SK-N-SH treated with all-trans-retinoic acid at 6 μM for 48 hours (cell line): ENCODE measurements around the gene C17orf113.

Source experiments
- ARNTL ChIP-seq: fragments of 450-650 bp; formaldehyde crosslinking; IDR thresholded peaks from 2 replicates; pipeline ENCODE4 v1.5.0; 2020; ENCODE audit warnings: low read depth, mild to moderate bottlenecking, moderate library complexity, borderline replicate concordance
- GLIS3 ChIP-seq: fragments of 250-450 bp; sonication (Bioruptor Pico); IDR thresholded peaks from 2 replicates; pipeline ENCODE4 v1.5.0; 2020; ENCODE audit warnings: mild to moderate bottlenecking, moderate library complexity
- ISL1 ChIP-seq: fragments of 250-450 bp; sonication (Bioruptor Pico); IDR thresholded peaks from 2 replicates; pipeline ENCODE4 v2.1.2; 2022; ENCODE audit warnings: mild to moderate bottlenecking, moderate library complexity
- RARB ChIP-seq: fragments of 250-450 bp; sonication (Bioruptor Pico); IDR thresholded peaks from 2 replicates; pipeline ENCODE4 v1.8.0; 2021; ENCODE audit warnings: mild to moderate bottlenecking, moderate library complexity
- TCF4 ChIP-seq: fragments of 250-450 bp; sonication (Bioruptor Pico); IDR thresholded peaks from 2 replicates; pipeline ENCODE4 v1.8.0; 2021; ENCODE audit warnings: mild to moderate bottlenecking, moderate library complexity, borderline replicate concordance
- TOX ChIP-seq: fragments of 250-450 bp; sonication (Bioruptor Pico); IDR thresholded peaks from 2 replicates; pipeline ENCODE4 v1.8.0; 2021; ENCODE audit warnings: mild to moderate bottlenecking, moderate library complexity, borderline replicate concordance
- ZFP3 ChIP-seq: fragments of 250-450 bp; sonication (Bioruptor Pico); IDR thresholded peaks from 2 replicates; pipeline ENCODE4 v1.5.0; 2020; ENCODE audit warnings: mild to moderate bottlenecking, moderate library complexity
- ZNF70 ChIP-seq: fragments of 450-650 bp; formaldehyde crosslinking; IDR thresholded peaks from 2 replicates; pipeline ENCODE4 v1.5.0; 2020; ENCODE audit warnings: mild to moderate bottlenecking, moderate library complexity
- TF ChIP-seq, protein P1 (sequence below): fragments of 250-450 bp; sonication (Bioruptor Pico); IDR thresholded peaks from 2 replicates; pipeline ENCODE4 v1.8.0; 2020; ENCODE audit warnings: mild to moderate bottlenecking, moderate library complexity, borderline replicate concordance
- TF ChIP-seq, protein P2 (sequence below): fragments of 250-450 bp; sonication (Bioruptor Pico); IDR thresholded peaks from 2 replicates; pipeline ENCODE4 v1.5.1; 2020; ENCODE audit warnings: low read depth, mild to moderate bottlenecking, moderate library complexity

DNA sequence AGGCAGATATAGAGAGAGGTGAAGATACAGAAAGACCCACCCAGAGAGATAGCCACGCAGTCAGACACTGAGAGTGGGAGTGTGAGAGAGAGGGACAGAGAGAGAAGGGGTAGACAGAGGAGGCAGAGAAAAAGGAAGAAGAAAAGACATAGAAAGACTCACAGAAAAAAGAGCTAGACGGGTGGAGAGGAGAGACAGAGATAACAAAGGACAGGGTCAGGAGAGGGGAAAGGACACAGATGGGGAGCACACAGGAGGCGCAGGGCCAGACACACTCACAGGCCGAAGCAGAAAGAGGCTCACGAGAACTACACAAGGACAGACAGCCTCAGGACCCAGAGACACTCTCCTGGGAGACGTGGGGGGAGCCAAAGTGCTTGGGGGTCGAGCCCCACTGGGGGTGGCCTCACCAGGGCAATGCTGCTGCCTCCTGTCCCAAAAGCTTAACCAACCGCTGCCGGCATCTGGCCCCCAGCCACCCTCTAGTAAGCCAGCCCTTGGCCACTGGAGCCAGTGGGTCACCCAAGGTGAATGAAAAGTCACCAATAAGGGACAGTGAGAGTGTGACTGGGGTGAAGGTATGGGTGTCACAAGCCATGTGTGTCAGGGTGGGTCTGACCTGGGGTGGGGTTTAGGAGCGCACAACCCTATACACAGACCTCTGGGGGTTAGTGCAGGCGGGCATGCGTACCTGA lies 44.1 kb upstream of the C17orf113 start:
- TF ChIP-seq, protein P1, sequence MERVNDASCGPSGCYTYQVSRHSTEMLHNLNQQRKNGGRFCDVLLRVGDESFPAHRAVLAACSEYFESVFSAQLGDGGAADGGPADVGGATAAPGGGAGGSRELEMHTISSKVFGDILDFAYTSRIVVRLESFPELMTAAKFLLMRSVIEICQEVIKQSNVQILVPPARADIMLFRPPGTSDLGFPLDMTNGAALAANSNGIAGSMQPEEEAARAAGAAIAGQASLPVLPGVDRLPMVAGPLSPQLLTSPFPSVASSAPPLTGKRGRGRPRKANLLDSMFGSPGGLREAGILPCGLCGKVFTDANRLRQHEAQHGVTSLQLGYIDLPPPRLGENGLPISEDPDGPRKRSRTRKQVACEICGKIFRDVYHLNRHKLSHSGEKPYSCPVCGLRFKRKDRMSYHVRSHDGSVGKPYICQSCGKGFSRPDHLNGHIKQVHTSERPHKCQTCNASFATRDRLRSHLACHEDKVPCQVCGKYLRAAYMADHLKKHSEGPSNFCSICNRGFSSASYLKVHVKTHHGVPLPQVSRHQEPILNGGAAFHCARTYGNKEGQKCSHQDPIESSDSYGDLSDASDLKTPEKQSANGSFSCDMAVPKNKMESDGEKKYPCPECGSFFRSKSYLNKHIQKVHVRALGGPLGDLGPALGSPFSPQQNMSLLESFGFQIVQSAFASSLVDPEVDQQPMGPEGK (CRISPR knock-in tag), result no peak
- TF ChIP-seq, protein P2, sequence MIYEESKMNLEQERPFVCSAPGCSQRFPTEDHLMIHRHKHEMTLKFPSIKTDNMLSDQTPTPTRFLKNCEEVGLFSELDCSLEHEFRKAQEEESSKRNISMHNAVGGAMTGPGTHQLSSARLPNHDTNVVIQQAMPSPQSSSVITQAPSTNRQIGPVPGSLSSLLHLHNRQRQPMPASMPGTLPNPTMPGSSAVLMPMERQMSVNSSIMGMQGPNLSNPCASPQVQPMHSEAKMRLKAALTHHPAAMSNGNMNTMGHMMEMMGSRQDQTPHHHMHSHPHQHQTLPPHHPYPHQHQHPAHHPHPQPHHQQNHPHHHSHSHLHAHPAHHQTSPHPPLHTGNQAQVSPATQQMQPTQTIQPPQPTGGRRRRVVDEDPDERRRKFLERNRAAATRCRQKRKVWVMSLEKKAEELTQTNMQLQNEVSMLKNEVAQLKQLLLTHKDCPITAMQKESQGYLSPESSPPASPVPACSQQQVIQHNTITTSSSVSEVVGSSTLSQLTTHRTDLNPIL (CRISPR knock-in tag), result no peak
- TF ChIP-seq RARB (CRISPR knock-in tag) (no peak), ARNTL (CRISPR knock-in tag) (no peak), GLIS3 (CRISPR knock-in tag) (no peak), TCF4 (CRISPR knock-in tag) (no peak), ISL1 (no peak), ZNF70 (CRISPR knock-in tag) (no peak), TOX (no peak), ZFP3 (CRISPR knock-in tag) (no peak)
